Mesenteric fat pad (tissue), 1 donor: ENCODE data around the gene ERLEC1. TPM values are rescaled to one million over a fixed set of nuclear protein-coding genes. Genes with fewer than 3 reads are reported as not detected.
"Not testable (repeated sequence)": the region's sequence is repeated elsewhere in the genome, so short reads cannot be mapped to it uniquely, and the experiment has no call there.

Experiments used
- DNase-seq: peaks from one replicate; pipeline ENCODE4 v3.0.0-alpha.2; 2020; ENCODE audit warnings: low spot score
- total RNA-seq: library from RNA; stranded (reverse); fragmentation: NEBNext Ultra II Directional; extraction: Animal tissue kit (Norgen Biotek cat#: 25700); gene quantifications from one replicate; pipeline ENCODE4 v1.2.1, GENCODE V29; 2021
- donor health status: DM: yes; HTN: yes; CAD: no.

Gene ERLEC1
- total RNA-seq, 1 donor from 2014 or later = 34.2 TPM

DNA sequence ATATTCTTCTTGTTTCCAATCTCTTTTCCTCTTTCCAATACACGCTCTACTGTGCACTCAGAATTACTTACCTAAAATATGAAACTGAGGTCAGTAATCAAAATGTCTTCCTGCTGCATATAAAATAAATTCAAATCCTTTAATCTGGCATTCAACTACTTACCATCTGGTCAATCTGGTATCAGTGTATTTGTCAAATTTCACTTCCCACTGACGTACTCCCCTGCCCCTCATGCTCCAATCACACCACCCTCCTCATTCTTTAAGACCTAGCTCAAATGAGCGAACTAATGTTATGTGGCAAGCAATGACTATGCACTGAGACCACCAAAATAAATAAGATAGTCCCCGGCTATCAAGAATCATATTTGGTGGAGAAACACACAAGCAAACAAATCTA is 6.8 kb upstream of the ERLEC1 start:
- no peak for DNase-seq

DNA sequence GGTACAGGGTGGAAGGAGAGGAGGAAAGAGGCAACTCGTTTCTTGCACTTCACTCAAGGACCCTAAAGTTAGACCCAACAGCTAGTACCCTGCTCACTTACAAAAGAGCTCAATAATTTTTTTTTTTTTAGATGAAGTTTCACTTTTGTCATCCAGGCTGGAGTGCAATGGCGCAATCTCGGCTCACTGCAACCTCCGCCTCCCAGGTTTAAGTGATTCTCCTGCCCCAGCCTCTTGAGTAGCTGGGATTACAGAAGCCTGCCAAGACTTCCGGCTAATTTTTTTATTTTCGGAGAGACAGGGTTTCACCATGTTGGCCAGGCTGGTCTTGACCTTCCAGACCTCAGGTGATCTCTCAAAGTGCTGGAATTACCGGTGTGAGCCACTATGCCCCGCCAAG is 4.2 kb upstream of the ERLEC1 start:
- no peak for DNase-seq

DNA sequence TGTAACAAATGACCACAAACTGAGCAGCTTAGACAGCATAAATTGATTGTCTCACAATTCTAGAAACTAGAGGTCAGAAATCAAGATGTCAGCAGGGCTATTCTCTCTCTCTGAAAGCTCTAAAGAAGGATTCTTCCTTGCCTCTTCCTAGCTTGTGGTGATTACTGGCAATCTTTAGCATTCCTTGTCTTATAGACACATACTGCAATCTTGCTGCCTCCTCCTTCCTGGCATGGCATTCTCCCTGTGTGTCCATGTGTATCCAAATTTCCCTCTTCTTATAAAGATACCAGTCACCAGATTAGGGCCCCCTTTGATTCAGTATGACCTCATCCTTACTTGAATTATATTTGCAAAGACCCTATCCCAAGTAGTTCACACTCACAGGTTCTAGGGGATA is 2.4 kb upstream of the ERLEC1 start:
- DNase-seq = no peak

DNA sequence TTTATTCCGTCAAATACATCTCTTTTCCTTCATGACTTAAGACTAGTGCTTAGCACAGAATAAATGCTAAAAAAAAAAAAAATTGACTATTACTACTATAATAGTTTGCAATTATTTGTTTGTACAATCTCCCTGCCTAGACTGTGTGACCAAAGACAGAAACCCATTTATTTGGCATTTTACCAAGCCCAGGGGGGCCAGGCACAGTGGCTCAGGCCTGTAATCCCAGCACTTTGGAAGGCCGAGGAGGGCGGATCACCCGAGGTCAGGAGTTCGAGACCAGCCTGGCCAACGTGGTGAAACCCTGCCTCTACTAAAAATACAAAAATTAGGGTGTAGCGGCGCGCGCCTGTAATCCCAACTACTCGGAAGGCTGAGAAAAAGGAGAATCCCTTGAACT is 1.5 kb upstream of the ERLEC1 start:
- no peak for DNase-seq

DNA sequence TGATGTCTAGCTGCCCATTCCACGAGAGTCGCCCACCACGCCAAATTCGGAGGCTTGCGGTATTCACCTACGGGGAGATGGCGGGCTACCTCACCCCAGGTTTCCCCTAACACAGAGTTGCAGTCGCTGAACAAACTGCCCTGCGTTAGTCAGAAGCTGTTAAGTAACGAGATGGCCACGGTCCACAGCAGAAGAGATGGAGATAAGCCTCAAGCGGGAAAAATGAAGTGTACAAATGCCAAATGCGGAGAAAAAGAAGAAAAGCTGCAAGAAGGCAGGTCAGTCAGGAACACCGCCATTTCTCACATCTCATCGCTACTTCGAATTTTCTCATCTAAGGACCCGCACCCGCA is 516 bp upstream of the ERLEC1 start:
- no peak for DNase-seq

DNA sequence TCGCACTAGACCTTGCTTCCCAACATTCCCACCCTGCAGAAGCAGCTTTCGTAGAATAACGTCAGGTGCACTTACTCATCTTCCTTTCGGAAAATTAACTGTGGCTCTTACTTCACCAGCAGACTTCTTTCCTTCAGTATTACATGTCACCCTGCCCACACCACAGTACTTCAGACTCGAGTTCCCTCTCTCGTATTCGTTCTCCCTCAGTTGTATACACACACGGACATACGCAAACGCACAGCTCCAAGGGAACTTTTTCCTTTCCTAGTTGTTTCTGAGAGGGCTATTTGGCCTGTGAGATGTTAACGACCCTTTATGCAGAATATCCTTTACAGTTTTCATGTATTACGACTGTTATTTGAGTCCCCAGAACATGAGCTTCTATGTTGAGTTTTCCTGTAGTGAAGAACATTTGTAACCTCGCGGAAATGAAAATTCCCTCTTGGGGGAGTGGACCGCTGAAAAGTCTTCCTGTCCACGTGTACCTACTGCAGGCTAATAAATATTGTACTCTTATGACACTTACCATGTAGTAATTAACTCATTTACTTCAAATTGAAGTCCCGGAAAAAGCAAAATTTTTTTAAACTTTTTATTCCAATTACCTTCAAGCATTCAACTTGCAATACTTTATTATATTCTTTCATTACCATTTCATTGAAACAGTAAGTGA is 908 bp downstream of the ERLEC1 start:
- DNase-seq = no peak

DNA sequence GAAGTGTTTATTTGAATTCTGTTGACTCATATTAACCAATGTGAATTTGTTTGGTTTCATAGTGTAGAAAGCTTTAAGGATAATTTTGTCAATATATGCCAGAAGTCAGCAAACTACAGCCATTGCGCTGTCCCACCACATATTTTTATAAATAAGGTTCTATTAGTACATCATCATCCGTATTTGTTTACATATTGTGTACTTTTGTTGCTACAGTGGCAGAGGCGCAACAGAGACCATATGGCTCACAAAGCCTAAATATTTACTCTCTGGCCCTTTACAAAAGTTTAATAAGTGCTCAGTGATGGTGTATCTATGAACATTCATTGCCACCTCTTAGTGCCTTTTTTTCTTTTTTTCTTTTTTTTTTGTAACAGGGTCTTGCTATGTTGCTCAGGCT is 6.4 kb downstream of the ERLEC1 start:
- DNase-seq = no peak

DNA sequence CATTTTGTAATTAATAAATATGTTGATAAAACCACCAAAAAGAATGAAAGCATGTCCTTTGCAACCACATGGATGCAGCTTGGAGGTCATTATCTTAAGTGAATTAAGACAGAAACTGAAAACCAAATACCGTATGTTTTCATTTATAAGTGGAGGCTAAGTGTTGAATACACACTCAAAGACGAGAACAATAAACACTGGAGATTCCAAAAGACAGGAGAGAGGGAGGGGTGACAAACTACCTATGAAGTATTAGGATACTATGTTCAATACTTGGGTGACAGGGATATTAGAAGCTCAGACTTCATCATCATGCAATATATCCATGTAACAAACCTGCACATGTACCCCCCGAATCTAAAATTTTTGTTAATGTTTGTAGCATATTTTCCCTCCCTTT is 7.0 kb downstream of the ERLEC1 start:
- no peak for DNase-seq

DNA sequence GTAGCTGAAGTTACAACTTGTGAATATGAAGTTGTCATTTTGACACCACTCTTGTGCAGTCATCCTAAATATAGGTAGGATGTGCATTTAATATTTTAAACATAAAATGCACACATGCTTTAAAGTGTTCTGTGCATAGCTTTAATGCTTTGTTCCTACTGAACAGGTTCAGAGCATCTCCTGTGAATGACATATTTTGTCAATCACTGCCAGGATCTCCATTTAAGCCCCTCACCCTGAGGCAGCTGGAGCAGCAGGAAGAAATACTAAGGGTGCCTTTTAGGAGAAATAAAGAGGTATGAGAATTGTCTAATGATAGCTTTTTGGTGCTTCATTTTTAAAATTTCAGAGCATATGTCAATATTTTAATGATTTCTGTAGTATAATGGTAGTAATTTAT is 14.7 kb downstream of the ERLEC1 start:
- DNase-seq = no peak

DNA sequence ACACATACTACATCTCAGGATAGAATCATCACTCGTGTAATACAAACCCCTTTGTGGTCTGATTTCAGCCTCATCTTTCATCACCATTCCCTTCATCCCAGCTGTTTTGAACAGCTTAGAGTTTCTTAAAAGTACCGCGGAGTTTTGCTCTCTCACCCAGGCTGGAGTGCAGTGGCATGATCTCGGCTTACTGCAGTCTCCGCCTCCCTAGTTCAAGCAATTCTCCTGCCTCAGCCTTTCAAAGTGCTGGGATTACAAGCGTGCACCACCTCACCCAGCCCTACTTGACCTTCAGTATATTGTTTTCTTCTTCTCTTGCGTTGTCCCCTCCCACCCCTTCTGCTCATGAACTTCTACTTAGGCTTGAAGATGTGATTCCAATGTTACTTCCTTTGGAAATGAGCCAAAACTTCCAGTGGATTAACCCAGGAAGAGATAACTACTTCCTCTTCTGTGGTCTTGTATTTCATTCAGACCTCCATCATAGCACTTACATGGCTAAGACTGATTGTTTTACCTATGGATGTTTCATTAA is 15.8 kb downstream of the ERLEC1 start:
- DNase-seq = no peak

DNA sequence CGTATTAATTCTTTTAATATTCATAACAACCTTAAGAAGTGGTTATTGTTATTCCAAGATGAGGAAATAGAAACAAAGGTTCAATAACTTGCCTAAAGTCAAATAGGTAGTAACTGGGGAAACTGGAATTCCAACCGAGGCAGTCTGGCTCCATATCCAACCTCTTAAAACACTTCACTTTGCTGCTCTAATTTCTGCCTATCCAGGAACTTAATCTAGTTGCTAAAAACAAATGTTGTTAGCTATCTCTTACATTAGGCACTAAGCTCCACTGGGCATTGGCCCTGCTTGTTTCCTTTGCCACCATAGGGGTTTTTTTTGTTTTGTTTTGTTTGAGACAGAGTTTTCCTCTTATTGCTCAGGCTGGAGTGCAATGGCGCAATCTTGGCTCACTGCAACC is 24.8 kb downstream of the ERLEC1 start:
- DNase-seq = no peak

DNA sequence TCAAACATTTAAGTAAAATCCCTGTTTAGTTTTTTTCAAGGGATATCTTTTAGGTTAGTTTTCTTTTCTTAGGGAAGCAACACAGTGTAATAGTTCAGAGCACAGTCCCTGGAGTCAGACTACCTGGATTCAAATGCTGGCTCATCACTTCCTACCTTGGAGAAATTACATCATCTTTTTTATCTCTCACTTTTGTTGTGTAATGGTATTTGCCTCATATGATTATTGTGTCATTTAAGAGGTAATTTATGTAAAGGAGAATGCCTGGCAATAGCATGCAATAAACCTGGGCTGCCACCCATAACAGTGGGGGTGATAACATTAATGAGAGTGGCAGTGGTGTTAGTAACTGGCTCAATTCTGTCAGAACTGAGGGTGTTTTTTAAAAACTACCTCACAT is 26.3 kb downstream of the ERLEC1 start:
- no peak for DNase-seq

DNA sequence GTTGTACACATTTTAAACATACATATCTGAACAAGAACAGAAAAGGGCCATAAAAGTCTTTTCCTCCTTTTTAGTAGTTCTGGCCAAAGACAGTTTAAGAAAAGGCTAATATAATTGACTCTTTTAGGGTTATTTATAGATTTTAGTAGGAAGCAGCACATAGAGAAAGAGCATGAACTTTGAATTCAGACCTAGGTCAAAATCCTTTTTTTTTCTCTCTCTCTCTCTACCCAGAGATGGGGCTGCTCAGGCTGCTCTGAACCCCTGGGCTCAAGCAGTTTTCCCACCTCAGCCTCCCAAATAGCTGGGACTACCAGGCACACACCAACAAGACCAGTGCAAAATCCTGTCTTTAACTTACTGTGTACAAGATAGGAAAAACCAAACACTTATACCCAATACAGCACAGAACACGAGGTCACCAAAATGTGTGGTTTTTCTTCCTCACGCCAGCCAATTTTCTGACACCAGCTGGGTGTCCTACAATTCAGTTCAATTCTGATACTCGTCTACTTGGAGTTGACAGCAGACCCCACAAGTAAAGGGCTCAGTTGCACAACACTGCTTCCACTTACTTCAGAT is 32.1 kb downstream of the ERLEC1 start:
- no peak for DNase-seq

DNA sequence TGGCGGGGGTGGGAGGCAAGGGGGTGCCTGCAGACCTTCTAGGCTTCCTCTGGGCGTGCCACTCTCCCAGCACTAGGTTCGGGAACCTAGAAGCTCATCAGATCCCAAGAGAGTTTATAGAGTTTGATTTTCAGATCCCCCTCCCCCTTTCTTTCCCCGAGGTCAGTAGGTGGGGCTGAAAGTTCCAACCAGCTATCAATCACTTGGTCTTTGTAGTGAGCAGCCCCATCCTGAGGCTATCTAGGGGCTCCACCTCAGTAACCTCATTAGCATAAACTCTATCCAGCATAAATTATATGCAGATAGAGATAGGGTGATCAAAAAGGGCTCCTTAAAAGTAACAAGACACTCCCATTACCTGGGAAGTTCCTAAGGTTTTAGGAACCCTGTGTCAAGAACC is 32.8 kb downstream of the ERLEC1 start:
- no peak for DNase-seq

DNA sequence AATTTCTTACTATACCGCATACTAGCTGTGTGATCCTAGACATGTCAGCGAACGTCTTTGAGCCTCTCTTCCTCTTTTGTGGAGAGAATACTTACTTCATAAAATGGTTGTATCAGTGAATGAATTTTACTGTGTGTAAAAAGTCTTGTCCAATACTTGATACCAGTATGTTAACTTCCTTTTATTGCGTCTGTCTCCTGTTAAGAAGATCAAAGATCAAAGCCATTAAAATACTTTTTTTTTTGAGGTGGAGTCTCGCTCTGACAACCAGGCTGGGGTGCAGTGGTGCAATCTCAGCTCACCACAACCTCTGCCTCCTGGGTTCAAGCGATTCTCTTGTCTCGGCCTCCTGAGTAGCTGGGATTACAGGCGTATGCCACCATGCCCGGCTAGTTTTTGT is 33.2 kb downstream of the ERLEC1 start:
- no peak for DNase-seq

DNA sequence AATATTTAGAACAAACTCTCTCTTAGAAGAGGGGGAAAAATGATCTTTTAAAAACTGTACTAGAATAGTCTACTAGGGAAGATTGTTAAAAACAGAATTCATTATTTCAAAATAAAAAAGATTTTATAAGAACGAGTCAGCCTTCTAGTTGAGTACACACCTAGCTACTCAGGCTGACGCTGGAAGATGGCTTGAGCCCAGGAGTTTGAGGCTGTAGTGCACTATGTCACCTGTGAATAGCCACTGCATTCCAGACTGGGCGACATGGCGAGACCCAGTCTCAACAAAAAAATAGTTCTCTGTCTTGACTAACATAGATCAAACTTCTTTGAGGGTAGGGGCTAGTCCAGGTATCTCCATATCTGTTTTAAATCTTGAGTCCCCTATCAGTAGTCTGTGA is 33.9 kb downstream of the ERLEC1 start:
- DNase-seq = no peak

DNA sequence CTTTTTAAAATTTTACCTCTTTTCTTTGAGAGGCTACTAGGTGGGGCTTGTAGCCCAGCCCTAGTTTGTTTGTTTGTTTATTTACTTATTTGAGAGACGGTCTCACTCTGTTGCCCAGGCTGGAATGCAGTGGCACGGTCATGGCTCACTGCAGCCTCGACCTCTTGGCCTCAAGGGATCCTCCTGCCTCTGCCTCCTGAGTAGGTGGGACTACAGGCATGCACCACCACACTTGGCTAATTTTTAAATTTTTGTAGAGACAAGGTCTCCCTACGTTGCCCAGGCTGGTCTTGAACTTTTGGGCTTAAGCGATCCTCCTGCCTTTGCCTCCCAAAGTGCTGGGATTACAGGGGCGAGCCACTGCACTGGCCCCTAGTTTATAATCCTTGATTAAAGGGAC is 35.0 kb downstream of the ERLEC1 start:
- no peak for DNase-seq

DNA sequence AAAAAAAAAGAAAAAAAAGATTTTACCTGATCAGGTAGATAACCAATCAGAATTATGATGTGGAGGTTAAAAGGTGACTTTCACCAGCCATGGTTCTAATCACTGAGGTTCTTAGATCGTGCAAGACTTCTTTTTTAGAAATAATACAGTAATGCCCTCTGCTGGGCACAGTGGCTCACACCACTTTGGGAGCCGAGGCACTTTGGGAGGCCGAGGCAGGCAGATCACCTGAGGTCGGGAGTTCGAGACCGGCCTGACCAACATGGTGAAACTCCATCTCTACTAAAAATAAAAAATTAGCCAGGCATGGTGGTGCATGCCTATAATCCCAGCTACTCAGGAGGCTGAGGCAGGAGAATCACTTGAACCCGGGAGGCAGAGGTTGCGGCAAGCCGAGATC is 36.8 kb downstream of the ERLEC1 start:
- DNase-seq = not testable (repeated sequence)

DNA sequence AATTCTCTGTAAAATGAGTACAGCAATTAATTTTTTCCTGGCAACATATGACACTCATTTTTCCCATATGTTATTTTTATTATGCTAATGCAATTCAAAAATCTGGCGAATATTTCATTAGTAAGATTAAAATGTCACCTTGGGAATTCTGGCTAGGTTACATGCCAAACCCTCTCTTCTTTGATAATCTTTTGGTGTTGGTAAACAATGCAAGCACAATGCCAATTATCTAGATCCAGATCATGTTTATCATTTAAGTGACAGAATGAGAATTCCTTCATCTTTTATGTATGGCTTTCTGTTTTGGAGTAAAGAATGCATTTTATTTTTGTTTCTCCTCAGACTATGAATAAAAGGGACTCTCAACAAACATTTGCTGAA is 39.2 kb downstream of the ERLEC1 start:
- DNase-seq = no peak

DNA sequence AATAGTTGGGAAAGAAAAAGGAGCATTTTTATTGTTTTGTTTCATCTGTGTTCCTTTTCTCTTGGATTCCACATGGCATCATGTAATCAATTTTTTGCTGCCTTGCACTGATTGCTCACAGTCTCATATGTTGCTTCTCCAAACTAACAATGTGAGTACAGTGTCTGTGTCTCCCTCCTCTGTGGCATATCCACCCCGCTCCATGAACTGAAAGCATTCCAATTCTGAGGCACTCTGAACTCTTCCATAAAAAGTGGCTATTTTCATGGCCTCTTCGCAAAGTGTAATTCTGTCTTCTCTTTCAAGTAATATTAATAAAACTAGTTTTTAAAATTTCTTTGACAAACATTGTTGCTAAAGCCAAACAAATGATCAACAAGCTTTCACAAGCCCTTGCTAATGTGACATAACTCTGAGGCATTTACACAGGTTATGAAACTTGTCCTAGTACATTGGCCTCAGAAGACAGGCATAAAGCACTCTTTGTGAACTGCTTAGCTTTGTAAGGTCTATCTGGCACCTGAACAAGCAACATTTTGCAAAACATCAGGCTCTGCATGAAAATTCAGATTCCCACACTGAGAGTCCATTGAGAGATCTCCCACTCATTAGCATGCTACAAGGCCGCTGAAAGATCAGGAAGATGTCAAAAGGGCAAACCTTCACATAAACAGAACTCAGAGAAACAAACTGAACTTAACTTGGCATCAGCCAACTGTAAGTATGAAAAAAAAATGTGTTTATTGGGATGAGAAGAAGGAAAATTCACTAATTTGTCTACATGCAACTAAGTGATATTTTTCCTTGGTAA is 39.9 kb downstream of the ERLEC1 start:
- DNase-seq = no peak

DNA sequence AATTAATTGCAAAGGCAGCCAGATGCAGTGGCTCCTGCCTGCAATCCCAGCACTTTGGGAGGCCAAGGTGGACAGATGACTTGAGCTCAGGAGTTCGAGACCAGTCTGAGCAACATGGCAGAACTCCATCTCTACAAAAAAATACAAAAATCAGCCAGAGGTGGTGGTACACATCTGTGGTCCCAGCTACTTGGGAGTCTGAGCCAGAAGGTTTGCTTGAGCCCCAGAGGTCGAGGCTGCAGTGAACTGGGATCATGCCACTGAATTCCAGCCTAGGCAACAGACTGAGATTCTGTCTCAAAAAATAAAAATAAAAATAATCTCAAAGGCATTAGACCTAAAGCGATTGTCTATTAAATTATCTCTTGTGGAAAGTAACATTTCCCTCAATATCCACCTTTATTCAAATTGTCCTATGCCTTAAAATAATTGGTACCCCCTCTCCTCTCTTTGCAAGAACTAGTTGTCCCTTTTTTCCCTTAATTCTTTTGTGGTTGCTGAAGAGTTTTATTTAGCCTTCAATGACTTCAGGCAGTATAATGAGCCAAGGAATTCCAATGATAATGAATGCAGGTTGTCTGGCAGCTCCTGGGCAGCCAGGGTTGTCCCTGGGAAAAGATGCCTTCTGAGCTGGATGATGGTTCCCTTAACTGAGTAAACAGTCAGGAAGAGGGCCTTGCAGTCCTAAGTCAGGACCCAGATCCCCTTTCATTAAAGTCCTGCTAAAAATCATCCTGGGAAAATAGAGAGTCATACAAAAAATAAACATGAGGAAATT is 40.7 kb downstream of the ERLEC1 start:
- DNase-seq = no peak

DNA sequence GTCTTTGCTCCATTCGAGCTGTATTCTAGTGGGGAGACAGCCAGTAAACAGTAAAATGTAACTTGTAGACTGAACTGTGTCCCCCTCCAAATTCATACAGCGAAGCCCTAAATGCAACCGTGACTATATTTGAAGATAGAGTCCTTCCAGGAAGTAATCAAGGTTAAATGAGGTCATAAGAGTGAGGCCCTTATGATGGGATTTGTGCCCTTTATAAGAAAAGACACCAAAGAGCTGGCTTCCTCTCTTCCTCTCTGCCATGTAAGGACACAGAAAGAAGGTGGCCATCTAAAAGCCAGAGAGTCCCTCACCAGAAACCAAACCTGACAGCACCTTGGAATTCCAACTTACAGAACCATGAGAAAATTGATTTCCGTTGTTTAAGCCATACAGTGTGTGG is 41.5 kb downstream of the ERLEC1 start:
- DNase-seq = no peak
